Memory B cell (primary cell): ENCODE data around the gene CEP85L.

Experiments
- ATAC-seq: fragments of 150-1000 bp; cut with Tn5 transposase; 2 replicates; pipeline ENCODE4 v1.10.0; 2021; ENCODE audit warnings: low read depth, mild to moderate bottlenecking, moderate library complexity
- DNase-seq, 2 donors: peaks; one replicate each; pipeline ENCODE4 v3.0.0; 2022; ENCODE audit warnings: low spot score in 2 of 2
- H3K27ac Mint-ChIP-seq: one replicate; pipeline ENCODE4 v1.8.0; 2022; ENCODE audit warnings: mild to moderate bottlenecking, moderate library complexity, mixed read lengths
- H3K27me3 Mint-ChIP-seq: one replicate; pipeline ENCODE4 v1.8.0; 2022; ENCODE audit warnings: mixed read lengths
- H3K36me3 Mint-ChIP-seq: one replicate; pipeline ENCODE4 v1.8.0; 2022; ENCODE audit warnings: mild to moderate bottlenecking, mixed read lengths
- H3K4me1 Mint-ChIP-seq: one replicate; pipeline ENCODE4 v1.8.0; 2022; ENCODE audit warnings: mixed read lengths
- H3K4me3 Mint-ChIP-seq: one replicate; pipeline ENCODE4 v1.8.0; 2022; ENCODE audit warnings: mild to moderate bottlenecking, moderate library complexity, mixed read lengths
- H3K9me3 Mint-ChIP-seq: one replicate; pipeline ENCODE4 v1.8.0; 2022; ENCODE audit warnings: mixed read lengths

The CEP85L gene

DNA sequence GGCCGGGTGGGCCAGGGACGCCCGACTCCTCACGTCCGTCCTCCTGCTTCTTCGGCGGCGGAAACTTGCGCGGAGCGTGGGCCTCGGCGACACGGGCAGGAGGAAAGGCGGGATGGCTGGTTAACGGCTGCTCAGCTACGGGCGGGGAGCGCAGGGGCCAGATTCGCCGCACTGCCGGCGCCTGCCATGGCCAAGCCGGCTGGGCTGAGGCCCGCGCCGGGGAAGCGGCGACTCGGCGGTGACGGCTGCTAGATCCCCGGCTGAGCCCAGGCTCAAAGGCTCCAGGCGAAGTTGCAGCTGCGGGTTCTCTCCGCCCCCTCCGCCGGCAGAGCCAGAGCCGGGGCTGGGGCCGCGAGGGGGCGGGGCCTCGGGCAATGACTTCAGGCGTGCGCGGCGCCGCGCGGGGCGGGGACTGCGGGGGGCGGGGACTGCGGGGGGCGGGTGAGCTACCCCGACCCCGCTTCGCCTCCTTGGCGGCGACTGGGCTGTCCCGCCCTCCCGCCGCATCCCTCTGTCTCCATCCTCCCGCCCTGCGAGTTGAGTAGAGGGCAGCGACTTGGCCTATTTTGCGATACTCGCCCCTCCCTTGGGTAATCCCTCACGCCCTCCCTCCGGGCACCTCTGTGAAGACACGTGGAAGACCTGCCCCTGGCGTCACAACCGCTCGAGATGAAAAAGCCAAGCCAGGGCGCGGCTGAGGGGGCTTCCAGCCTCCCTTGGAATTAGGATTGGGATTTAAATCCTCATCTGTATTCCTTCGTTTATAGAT lies at the start of gene CEP85L:
Gene CEP85L, minus strand, starts transcription at position 310 of the 769 bp plus-strand sequence. CDS start 322 bp downstream, outside the sequence.
- DNase-seq (peak; percentile 77 to 81), ATAC-seq (peak; percentile 88)
- H3K27me3 Mint-ChIP-seq, result no peaks in the 10 kb centered on the region
- peak within 1 kb of the TSS; percentile 100 for H3K4me3 Mint-ChIP-seq
- peak within 1 kb of the TSS; percentile 93 for H3K27ac Mint-ChIP-seq
- H3K36me3 Mint-ChIP-seq, result peaks cover 2% of the 10 kb centered on the region
- no peaks in the 10 kb centered on the region for H3K9me3 Mint-ChIP-seq
- peaks cover 4% of the 10 kb centered on the region for H3K4me1 Mint-ChIP-seq

DNA sequence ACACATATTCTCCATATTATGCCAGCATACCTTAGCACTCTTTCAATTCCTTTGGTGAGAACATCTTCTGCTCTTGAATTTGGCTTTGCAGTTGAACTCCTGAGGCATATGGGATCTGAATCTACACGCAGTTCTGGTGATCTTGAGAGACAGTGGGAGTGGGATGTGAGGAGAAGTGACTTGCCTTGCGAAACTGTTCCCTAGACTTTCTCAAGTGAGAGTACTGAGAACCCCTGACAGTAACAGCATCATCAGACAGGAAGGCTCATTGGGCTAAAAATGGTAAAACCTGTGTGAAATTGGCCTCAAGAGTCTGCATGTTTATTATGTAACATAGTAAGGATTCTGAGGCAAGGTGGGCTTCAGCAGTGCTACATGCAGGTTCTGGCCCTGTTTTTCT lies 49.1 kb upstream of the CEP85L start:
- H3K36me3 Mint-ChIP-seq, result peaks cover 19% of the 10 kb centered on the region
- no peak overlapping the region for H3K27ac Mint-ChIP-seq
- H3K4me1 Mint-ChIP-seq, result peaks cover 24% of the 10 kb centered on the region

GRCh38 chr6:118697554-118697953 lies 46.2 kb upstream of the CEP85L start:
- Mint-ChIP-seq H3K27ac (no peak overlapping the region), H3K4me3 (no peak overlapping the region), H3K9me3 (peaks cover 4% of the 10 kb centered on the region), H3K27me3 (no peaks in the 10 kb centered on the region), H3K36me3 (peaks cover 32% of the 10 kb centered on the region), H3K4me1 (peaks cover 28% of the 10 kb centered on the region)
- ATAC-seq, result peak; percentile 48
- DNase-seq, result no peak

More for the DNA sequence above, 49.1 kb upstream of the CEP85L start:
- DNase-seq, result no peak
- H3K27me3 Mint-ChIP-seq, result no peaks in the 10 kb centered on the region
- no peak for ATAC-seq
- no peak overlapping the region for H3K4me3 Mint-ChIP-seq
- peaks cover 2% of the 10 kb centered on the region for H3K9me3 Mint-ChIP-seq

GRCh38 chr6:118696271-118696670 lies 44.9 kb upstream of the CEP85L start:
- Mint-ChIP-seq H3K27me3 (no peaks in the 10 kb centered on the region), H3K27ac (peak overlapping the region; percentile 38), H3K4me3 (no peak overlapping the region), H3K36me3 (peaks cover 26% of the 10 kb centered on the region), H3K4me1 (peaks cover 28% of the 10 kb centered on the region), H3K9me3 (peaks cover 2% of the 10 kb centered on the region)
- DNase-seq (no peak), ATAC-seq (no peak)

GRCh38 chr6:118693562-118693961 lies 42.2 kb upstream of the CEP85L start:
- Mint-ChIP-seq H3K4me3 (no peak overlapping the region), H3K27me3 (no peaks in the 10 kb centered on the region), H3K4me1 (peaks cover 28% of the 10 kb centered on the region), H3K27ac (peak overlapping the region; percentile 53), H3K9me3 (peaks cover 2% of the 10 kb centered on the region), H3K36me3 (peaks cover 25% of the 10 kb centered on the region)
- DNase-seq (no peak), ATAC-seq (no peak)

- ATAC-seq (no peak), DNase-seq (no peak)
- Mint-ChIP-seq H3K27me3 (no peaks in the 10 kb centered on the region), H3K4me3 (no peak overlapping the region), H3K36me3 (peaks cover 15% of the 10 kb centered on the region), H3K27ac (no peak overlapping the region), H3K9me3 (no peaks in the 10 kb centered on the region), H3K4me1 (peaks cover 35% of the 10 kb centered on the region)
These were observed 34.5 kb upstream of the CEP85L start for GRCh38 chr6:118685823-118686449.

GRCh38 chr6:118683881-118684872 lies 32.8 kb upstream of the CEP85L start:
- Mint-ChIP-seq H3K27me3 (no peaks in the 10 kb centered on the region), H3K4me1 (peaks cover 35% of the 10 kb centered on the region), H3K27ac (no peak overlapping the region), H3K36me3 (peaks cover 13% of the 10 kb centered on the region), H3K4me3 (no peak overlapping the region), H3K9me3 (no peaks in the 10 kb centered on the region)
- no peak for ATAC-seq
- no peak for DNase-seq

GRCh38 chr6:118680452-118681095 lies 29.2 kb upstream of the CEP85L start:
- H3K9me3 Mint-ChIP-seq, result no peaks in the 10 kb centered on the region
- peak overlapping the region; percentile 60 for H3K27ac Mint-ChIP-seq
- peak overlapping the region; percentile 37 for H3K4me3 Mint-ChIP-seq
- peaks cover 4% of the 10 kb centered on the region for H3K36me3 Mint-ChIP-seq
- no peak for ATAC-seq
- peaks cover 24% of the 10 kb centered on the region for H3K4me1 Mint-ChIP-seq
- H3K27me3 Mint-ChIP-seq, result no peaks in the 10 kb centered on the region
- no peak for DNase-seq

- ATAC-seq (no peak), DNase-seq (no peak)
- no peaks in the 10 kb centered on the region for H3K9me3 Mint-ChIP-seq
- peaks cover 4% of the 10 kb centered on the region for H3K36me3 Mint-ChIP-seq
- H3K4me1 Mint-ChIP-seq, result peaks cover 22% of the 10 kb centered on the region
- no peaks in the 10 kb centered on the region for H3K27me3 Mint-ChIP-seq
- H3K27ac Mint-ChIP-seq, result no peak overlapping the region
- H3K4me3 Mint-ChIP-seq, result no peak overlapping the region
These were observed 28.0 kb upstream of the CEP85L start for GRCh38 chr6:118679327-118679901.

- Mint-ChIP-seq H3K27ac (no peak overlapping the region), H3K27me3 (no peaks in the 10 kb centered on the region), H3K9me3 (no peaks in the 10 kb centered on the region), H3K4me3 (no peak overlapping the region), H3K36me3 (peaks cover 4% of the 10 kb centered on the region), H3K4me1 (peaks cover 19% of the 10 kb centered on the region)
- no peak for DNase-seq
- ATAC-seq, result no peak
These were observed 27.5 kb upstream of the CEP85L start for GRCh38 chr6:118678866-118679265.

DNA sequence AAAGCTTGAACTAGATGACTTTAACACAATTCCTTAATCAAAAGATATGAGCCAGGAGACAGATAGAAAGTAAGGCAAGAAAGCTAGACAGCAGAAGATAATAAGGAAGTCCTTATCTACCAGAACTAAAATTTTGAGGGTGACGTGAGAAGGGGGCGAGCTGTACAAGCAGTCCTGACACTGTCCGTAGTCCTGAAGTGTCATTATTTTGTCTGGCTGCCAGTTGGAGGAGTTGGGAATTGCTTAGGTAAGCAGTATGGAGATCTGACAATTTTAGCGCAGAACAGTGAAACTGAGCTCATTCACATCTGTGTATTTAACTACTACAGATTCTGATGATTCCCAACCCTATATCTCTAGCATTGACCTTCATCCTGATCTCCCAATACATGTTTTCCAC lies 25.8 kb upstream of the CEP85L start:
- Mint-ChIP-seq H3K4me1 (peaks cover 17% of the 10 kb centered on the region), H3K27ac (no peak overlapping the region), H3K4me3 (no peak overlapping the region), H3K9me3 (no peaks in the 10 kb centered on the region), H3K27me3 (no peaks in the 10 kb centered on the region), H3K36me3 (peaks cover 9% of the 10 kb centered on the region)
- ATAC-seq (no peak), DNase-seq (no peak)

- ATAC-seq, result no peak
- H3K4me3 Mint-ChIP-seq, result no peak overlapping the region
- H3K4me1 Mint-ChIP-seq, result peaks cover 16% of the 10 kb centered on the region
- no peaks in the 10 kb centered on the region for H3K27me3 Mint-ChIP-seq
- no peak for DNase-seq
- H3K27ac Mint-ChIP-seq, result no peak overlapping the region
- H3K36me3 Mint-ChIP-seq, result peaks cover 12% of the 10 kb centered on the region
- no peaks in the 10 kb centered on the region for H3K9me3 Mint-ChIP-seq
These were observed 23.8 kb upstream of the CEP85L start for GRCh38 chr6:118675225-118675624.

GRCh38 chr6:118674772-118675171 lies 23.4 kb upstream of the CEP85L start:
- H3K4me3 Mint-ChIP-seq, result no peak overlapping the region
- no peaks in the 10 kb centered on the region for H3K27me3 Mint-ChIP-seq
- ATAC-seq (no peak), DNase-seq (no peak)
- no peaks in the 10 kb centered on the region for H3K9me3 Mint-ChIP-seq
- H3K4me1 Mint-ChIP-seq, result peaks cover 18% of the 10 kb centered on the region
- H3K36me3 Mint-ChIP-seq, result peaks cover 12% of the 10 kb centered on the region
- H3K27ac Mint-ChIP-seq, result no peak overlapping the region
